Activated naive CD4-positive, alpha-beta T cell treated with anti-CD3 and anti-CD28 coated beads for 36 hours (primary cell): Measurements from ENCODE around the gene LTBP2. TPM values are rescaled to one million over a fixed set of nuclear protein-coding genes. Genes with fewer than 3 reads are reported as not detected.
A peak's percentile ranks its signal among the peaks of the same experiment; 100 is the strongest.

Experiments used
- CTCF ChIA-PET: fragments of 350-600 bp; sonication (Branson Sonifier 250); formaldehyde crosslinking; loops from one replicate; lab custom pipeline; 2021; ENCODE audit warnings: antibody characterized with exemption; lab: Charles Lee
- DNase-seq: peaks from one replicate; pipeline ENCODE4 v3.0.0-alpha.2; 2020
- H3K27ac Mint-ChIP-seq: one replicate; pipeline ENCODE4 v1.8.0; 2021; ENCODE audit warnings: mild to moderate bottlenecking, mixed read lengths
- H3K27me3 Mint-ChIP-seq: one replicate; pipeline ENCODE4 v1.8.0; 2021; ENCODE audit warnings: low read depth, mixed read lengths
- H3K36me3 Mint-ChIP-seq: one replicate; pipeline ENCODE4 v1.8.0; 2021; ENCODE audit warnings: low read depth, mixed read lengths
- H3K4me1 Mint-ChIP-seq: one replicate; pipeline ENCODE4 v1.8.0; 2021; ENCODE audit warnings: low read depth, mixed read lengths
- H3K4me3 Mint-ChIP-seq: one replicate; pipeline ENCODE4 v1.8.0; 2021; ENCODE audit warnings: mild to moderate bottlenecking, moderate library complexity, mixed read lengths
- H3K9me3 Mint-ChIP-seq: one replicate; pipeline ENCODE4 v1.8.0; 2021; ENCODE audit warnings: mixed read lengths
- intact Hi-C: fragments of 100-400 bp; cut with micrococcal nuclease; formaldehyde crosslinking; loops from one replicate; pipeline ENCODE4 v1.15.1; 2023
- total RNA-seq, 2 experiments: library from RNA; stranded (reverse); gene quantifications; one replicate each; pipeline ENCODE4 v1.2.3, GENCODE V29; 2021

LTBP2 gene
- total RNA-seq, 2 experiments from 2014 or later = 0.32 to 0.55 TPM

DNA sequence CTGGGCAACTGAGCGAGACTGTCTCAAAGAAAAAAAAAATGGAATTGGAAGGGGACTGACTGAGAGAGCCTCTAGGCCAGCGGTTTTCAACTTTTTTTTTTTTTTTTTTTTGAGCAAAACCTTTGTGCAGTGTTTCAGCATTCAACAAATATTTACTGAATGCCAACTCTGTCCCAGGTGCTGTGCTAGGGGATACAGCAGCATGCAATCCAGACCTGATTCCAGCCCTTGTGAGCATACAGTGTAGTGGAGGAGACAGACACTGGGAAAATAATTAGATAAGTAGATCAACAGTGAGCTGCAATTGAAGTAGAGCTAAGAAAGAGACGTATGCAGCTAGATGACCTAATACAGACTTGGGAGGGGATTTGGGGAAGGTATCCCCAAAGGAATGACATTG, 23.8 kb upstream of the LTBP2 start:
- H3K27ac Mint-ChIP-seq = no peak overlapping the region
- intact Hi-C loops = no loop called here
- H3K27me3 Mint-ChIP-seq = no peaks in the 10 kb centered on the region
- H3K4me1 Mint-ChIP-seq = no peaks in the 10 kb centered on the region
- H3K36me3 Mint-ChIP-seq = no peaks in the 10 kb centered on the region
- H3K9me3 Mint-ChIP-seq = no peaks in the 10 kb centered on the region
- DNase-seq = no peak
- CTCF ChIA-PET = interaction anchor here (1.0 kb wide), 1 partner anchor 10 kb away, joined by 3 read pairs; no protein-coding TSS in a partner anchor
- H3K4me3 Mint-ChIP-seq = no peak overlapping the region

DNA sequence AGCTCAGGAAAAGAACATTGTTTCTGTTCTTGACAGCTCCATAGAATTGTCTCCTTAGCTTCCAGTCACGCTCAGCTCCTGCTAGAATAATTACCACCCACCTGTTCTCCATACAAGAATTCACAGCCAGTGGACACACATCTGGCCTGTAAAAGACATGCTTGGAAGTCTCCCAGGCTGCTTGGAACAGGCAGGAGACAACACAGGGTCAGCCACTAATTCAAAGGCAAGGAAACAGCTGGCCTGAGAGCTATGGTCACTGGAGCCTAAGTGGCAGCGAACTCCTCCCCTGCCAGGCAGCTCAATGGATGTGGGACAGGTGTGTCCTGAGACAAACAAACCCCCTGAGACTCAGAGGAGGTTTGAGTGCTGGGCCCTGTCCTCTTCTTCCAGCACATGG, 22.9 kb upstream of the LTBP2 start:
- no peaks in the 10 kb centered on the region for H3K9me3 Mint-ChIP-seq
- H3K4me3 Mint-ChIP-seq = no peak overlapping the region
- H3K27ac Mint-ChIP-seq = no peak overlapping the region
- CTCF ChIA-PET = no interaction called here
- no peak for DNase-seq
- no peaks in the 10 kb centered on the region for H3K27me3 Mint-ChIP-seq
- no peaks in the 10 kb centered on the region for H3K36me3 Mint-ChIP-seq
- H3K4me1 Mint-ChIP-seq = no peaks in the 10 kb centered on the region
- intact Hi-C loops = no loop called here

DNA sequence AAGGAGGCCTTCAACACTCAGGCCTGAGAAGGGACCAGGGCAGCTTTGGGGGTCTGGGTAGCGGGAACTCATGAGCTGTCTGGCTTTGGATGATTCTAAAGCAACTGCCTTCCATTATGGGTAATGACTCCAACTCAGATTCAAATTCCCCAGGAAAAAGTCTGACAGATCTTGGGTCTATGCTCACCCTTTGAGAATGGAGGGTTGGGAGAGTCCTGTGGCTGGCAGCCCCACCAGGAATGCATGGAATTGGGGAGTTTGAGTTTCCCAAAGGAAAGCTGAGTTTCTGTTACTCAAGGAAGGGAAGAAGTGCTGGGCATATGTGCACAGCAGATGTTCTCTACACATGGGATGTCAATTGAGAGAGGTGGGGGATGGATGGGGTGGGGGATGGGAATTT, 22.4 kb upstream of the LTBP2 start:
- no peak for DNase-seq
- no peaks in the 10 kb centered on the region for H3K9me3 Mint-ChIP-seq
- H3K27ac Mint-ChIP-seq = no peak overlapping the region
- no peaks in the 10 kb centered on the region for H3K4me1 Mint-ChIP-seq
- intact Hi-C loops = no loop called here
- CTCF ChIA-PET = no interaction called here
- H3K4me3 Mint-ChIP-seq = no peak overlapping the region
- no peaks in the 10 kb centered on the region for H3K36me3 Mint-ChIP-seq
- H3K27me3 Mint-ChIP-seq = no peaks in the 10 kb centered on the region

DNA sequence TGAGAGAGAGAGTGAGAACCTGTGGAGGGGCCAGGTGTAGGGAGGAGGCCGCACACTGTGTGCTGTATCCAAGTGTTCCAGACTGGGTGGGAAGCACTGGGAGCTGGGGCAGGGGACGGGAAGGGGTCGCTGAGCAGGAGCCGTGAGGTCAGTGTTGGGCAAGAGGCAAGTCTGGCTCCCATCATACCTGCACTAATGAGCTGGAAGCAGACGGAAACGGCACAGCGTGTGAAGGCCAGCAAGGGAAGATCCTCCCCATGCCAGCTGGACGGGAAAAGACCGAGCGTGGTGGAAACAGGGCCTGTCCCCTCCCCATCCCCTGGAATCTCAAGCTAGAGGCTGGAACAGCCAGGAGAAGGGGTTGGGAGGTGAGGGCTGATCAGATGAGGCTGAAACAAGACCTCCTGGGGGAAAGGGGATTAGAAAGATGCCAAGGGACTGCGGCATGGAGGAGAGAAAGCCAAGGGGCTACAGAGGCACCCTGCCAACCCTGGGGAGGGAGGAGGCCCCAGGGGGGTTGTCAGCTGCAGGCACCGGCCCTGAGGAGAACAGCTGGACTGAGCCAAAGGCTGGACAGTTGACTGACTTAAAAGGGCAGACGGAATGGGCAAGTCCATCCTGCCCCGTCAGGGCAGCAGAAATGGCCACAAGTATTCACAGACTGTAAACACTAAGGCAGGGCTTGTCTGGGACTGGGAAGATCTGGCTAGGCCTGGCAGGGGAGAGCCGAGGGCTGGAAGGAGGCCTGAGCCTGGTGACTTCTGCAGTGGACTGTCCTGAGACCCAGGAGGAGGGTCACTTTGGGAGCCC, 19.0 kb upstream of the LTBP2 start:
- H3K4me3 Mint-ChIP-seq = no peak overlapping the region
- intact Hi-C loops = no loop called here
- no peaks in the 10 kb centered on the region for H3K36me3 Mint-ChIP-seq
- H3K27me3 Mint-ChIP-seq = no peaks in the 10 kb centered on the region
- H3K4me1 Mint-ChIP-seq = no peaks in the 10 kb centered on the region
- H3K9me3 Mint-ChIP-seq = no peaks in the 10 kb centered on the region
- no peak for DNase-seq
- CTCF ChIA-PET = no interaction called here
- no peak overlapping the region for H3K27ac Mint-ChIP-seq

DNA sequence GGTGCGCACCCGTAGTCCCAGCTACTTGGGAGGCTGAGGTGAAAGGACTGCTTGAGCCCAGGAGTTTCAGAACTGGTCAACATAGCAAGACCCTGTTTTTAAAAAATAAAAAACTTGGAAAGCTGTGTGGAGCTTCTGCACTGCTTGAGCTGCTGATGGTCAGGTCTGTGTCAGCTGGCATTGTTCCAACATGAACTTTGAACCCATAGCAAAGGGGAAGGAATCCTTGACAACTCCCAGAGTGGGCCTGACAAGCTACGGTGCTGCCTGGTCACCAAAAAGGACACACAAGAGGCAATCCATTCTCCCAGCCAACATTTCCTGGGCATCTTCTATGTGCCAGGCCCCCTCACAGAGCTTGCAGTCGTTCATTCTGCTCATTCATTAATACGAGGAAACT, 16.4 kb upstream of the LTBP2 start:
- Mint-ChIP-seq H3K36me3 (no peaks in the 10 kb centered on the region), H3K27ac (no peak overlapping the region), H3K4me3 (no peak overlapping the region), H3K9me3 (no peaks in the 10 kb centered on the region), H3K27me3 (no peaks in the 10 kb centered on the region), H3K4me1 (no peaks in the 10 kb centered on the region)
- CTCF ChIA-PET = interaction anchor here (0.6 to 2.1 kb wide), 5 partner anchors 10 to 134 kb away, joined by 3 to 10 read pairs (median 5); partner anchors contain the start of gene LTBP2
- DNase-seq = no peak
- intact Hi-C loops = no loop called here

DNA sequence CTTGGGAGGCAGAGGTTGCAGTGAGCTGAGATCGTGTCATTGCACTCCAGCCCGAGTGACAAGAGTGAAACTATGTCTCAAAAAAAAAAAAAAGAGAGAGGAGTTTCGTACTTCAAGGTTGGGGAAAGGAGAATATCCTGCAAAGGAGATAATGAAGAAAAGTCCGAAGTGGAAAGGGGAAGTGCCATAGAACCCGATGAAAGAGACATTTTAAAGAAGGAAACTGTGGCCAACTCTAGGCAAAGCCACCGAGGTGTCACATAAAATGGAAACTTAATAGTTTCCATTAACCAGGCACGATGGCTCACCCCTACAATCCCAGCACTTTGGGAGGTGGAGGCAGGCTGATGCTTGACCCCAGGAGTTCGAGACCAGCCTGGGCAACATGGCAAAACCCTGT, 15.0 kb upstream of the LTBP2 start:
- H3K9me3 Mint-ChIP-seq = no peaks in the 10 kb centered on the region
- H3K4me1 Mint-ChIP-seq = no peaks in the 10 kb centered on the region
- H3K27ac Mint-ChIP-seq = no peak overlapping the region
- H3K36me3 Mint-ChIP-seq = no peaks in the 10 kb centered on the region
- CTCF ChIA-PET = interaction anchor here (2.1 kb wide), 1 partner anchor 8 kb away, joined by 10 read pairs; no protein-coding TSS in a partner anchor
- H3K4me3 Mint-ChIP-seq = no peak overlapping the region
- intact Hi-C loops = no loop called here
- DNase-seq = no peak
- H3K27me3 Mint-ChIP-seq = no peaks in the 10 kb centered on the region

DNA sequence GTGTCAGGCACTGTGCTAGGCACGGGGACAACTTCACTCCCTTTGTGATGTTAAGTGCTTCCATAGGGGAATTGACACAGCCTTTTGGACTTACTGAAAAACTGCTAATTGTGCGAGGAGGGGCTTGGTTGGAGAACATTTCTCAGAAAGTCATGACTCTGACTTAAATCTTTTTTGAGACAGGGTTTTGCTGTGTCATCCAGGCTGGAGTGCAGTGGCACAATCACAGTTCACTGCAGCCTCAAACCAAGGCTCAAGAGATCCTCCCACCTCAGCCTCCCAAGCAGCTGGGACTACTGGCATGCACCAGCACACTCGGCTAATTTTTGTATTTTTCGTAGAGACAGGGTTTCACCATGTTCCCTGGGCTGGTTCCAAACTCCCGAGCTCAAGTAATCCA, 10.2 kb upstream of the LTBP2 start:
- H3K4me1 Mint-ChIP-seq = peaks cover 33% of the 10 kb centered on the region
- intact Hi-C loops = no loop called here
- DNase-seq = no peak
- H3K27ac Mint-ChIP-seq = no peak overlapping the region
- H3K9me3 Mint-ChIP-seq = no peaks in the 10 kb centered on the region
- CTCF ChIA-PET = interaction anchor here (0.6 to 2.6 kb wide), 3 partner anchors 10 to 13 kb away, joined by 3 to 14 read pairs (median 5); partner anchors contain the start of gene LTBP2
- no peak overlapping the region for H3K4me3 Mint-ChIP-seq
- no peaks in the 10 kb centered on the region for H3K27me3 Mint-ChIP-seq
- no peaks in the 10 kb centered on the region for H3K36me3 Mint-ChIP-seq

DNA sequence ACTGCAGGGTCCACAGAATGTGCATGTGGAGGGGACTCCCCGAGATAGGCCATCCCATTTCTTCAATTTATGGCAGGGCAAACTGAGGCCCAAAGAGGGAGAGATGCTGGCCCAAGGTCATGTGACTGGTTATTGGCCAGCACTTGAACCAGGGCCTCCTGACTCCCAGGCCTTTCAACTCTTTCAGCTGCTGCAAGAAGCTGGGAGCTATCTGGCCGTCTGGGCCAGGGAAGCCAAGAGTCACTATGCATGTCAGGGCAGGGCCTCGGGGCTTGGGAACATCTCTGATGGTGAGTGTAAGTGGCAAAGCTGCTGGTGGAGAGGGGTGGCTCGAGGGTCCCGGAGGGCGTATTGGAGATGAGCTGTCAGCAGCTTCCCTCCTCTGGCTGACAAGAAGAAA, 9.5 kb upstream of the LTBP2 start:
- DNase-seq = no peak
- no peaks in the 10 kb centered on the region for H3K9me3 Mint-ChIP-seq
- CTCF ChIA-PET = interaction anchor here (1.2 kb wide), 1 partner anchor 8 kb away, joined by 3 read pairs; no protein-coding TSS in a partner anchor
- H3K27ac Mint-ChIP-seq = no peak overlapping the region
- no peaks in the 10 kb centered on the region for H3K27me3 Mint-ChIP-seq
- intact Hi-C loops = no loop called here
- peaks cover 37% of the 10 kb centered on the region for H3K4me1 Mint-ChIP-seq
- H3K36me3 Mint-ChIP-seq = no peaks in the 10 kb centered on the region
- no peak overlapping the region for H3K4me3 Mint-ChIP-seq

DNA sequence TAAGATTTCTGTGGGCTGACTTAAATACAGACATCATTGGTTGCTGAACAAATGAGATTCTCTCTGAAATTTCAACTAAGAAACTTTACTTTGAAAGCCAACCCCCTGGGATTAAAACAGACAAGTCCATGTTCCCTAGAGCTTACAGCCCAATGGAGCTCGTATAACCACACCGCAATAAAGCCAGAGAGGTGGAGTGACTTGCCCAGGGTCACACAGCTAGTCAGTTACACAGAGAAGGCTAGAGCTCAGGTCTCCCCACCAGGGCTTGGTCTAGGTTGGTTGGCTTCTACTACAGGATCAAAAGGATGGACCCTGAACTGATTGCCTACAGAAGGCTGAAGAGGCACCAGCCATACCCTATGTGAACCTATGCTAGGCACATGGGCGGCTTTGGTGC, 8.9 kb upstream of the LTBP2 start:
- H3K27ac Mint-ChIP-seq = no peak overlapping the region
- intact Hi-C loops = no loop called here
- H3K27me3 Mint-ChIP-seq = no peaks in the 10 kb centered on the region
- DNase-seq = no peak
- peaks cover 44% of the 10 kb centered on the region for H3K4me1 Mint-ChIP-seq
- no peak overlapping the region for H3K4me3 Mint-ChIP-seq
- no peaks in the 10 kb centered on the region for H3K9me3 Mint-ChIP-seq
- CTCF ChIA-PET = interaction anchor here (1.2 kb wide), 1 partner anchor 8 kb away, joined by 3 read pairs; no protein-coding TSS in a partner anchor
- H3K36me3 Mint-ChIP-seq = no peaks in the 10 kb centered on the region

DNA sequence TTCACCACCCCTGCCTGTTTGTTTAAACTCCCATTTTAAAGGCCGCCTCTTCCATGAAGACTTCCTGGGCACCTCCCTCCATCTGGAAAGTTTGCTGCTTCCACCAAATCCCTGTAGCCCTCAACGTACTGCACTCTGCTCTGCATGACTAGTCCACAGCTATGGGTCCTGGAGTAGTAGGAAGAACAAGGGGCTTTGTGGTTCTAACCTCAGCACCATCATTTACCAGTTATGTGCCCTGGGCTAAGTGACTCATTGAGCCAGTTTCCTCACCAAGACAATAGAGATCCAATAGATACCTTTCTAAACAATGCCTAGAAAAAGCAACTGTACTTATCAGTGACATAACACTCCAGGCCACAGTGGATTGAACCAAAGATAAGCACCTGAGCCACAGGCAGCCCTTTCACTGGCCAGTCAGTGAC, 8.5 kb upstream of the LTBP2 start:
- no peak overlapping the region for H3K4me3 Mint-ChIP-seq
- H3K36me3 Mint-ChIP-seq = no peaks in the 10 kb centered on the region
- intact Hi-C loops = no loop called here
- peak; percentile 61 for DNase-seq
- peaks cover under 1% of the 10 kb centered on the region for H3K27me3 Mint-ChIP-seq
- peaks cover 48% of the 10 kb centered on the region for H3K4me1 Mint-ChIP-seq
- H3K9me3 Mint-ChIP-seq = no peaks in the 10 kb centered on the region
- CTCF ChIA-PET = interaction anchor here (0.6 to 1.2 kb wide), 2 partner anchors 7 to 326 kb away, joined by 3 read pairs; no protein-coding TSS in a partner anchor
- H3K27ac Mint-ChIP-seq = peak overlapping the region; percentile 60

DNA sequence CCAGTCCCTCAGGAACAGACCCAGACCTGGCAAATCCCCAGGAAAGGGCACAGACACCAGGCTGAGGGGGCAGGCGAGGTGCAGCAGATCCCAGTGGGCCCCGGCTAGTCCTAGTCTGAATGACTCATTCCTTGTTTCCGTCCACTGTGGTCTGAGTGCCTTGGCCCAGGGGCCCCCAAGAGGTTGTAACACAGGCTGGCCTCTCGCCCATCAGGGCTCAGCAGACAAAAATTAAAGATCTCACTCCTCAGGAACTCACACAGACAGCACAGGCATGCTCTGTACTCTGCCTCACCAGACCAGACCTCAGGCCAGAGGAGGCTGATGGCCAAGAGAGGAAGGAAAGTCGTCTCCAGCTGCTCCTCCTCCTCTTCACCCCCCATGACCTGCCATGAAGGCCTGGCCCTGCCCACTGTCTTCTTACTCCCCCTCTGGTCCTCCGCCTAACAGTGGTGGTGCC, 7.7 kb upstream of the LTBP2 start:
- intact Hi-C loops = loop anchor here (2.0 kb wide), 2 partner anchors 221 to 627 kb away; no protein-coding TSS in a partner anchor
- CTCF ChIA-PET = interaction anchor here (1.2 to 3.4 kb wide), 3 partner anchors 8 to 40 kb away, joined by 3 to 30 read pairs (median 10); no protein-coding TSS in a partner anchor
- Mint-ChIP-seq H3K9me3 (no peaks in the 10 kb centered on the region), H3K36me3 (no peaks in the 10 kb centered on the region), H3K27ac (peak overlapping the region; percentile 21), H3K27me3 (peaks cover 2% of the 10 kb centered on the region), H3K4me1 (peaks cover 56% of the 10 kb centered on the region), H3K4me3 (no peak overlapping the region)
- DNase-seq = no peak

DNA sequence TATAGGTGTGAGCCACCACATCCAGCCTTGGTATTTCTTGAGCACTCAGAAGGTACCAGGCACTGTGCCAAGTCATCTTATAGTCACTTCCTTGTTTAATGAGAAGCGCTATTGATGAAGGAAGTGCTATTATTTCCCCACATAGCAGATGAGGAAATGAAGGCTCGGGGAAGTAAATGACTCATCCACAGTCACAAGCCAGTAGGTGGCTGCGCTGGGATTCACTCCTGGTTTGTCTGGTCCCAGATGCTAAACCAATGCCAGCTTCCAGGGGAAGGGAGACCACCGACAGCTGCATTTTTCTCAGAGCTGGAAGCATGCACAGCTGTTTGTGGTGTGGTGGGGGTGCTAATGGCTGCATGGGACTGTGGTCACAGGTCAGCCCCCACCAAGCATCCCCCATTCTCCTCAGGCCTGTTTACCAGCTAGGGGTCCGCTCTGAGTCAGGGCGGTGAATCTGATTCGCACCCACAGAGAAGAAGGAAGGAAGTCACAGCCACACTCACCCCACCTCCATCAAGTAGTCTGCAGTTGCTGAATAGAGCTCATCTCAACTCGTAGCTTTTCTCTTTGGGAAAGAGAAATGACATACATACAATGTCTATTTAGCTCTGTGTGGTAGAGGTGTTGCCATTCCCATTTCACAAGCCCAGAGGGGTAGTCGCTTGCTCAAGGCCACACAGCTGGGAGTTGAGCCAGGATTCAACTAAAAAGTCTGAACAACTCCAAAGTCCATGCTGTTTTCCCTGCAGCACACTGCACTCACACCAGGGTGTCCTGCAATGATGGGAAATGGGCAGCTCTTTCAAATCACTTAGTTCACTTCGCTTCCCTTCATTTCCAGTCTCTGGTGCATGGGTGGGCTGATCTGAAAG, 6.3 kb upstream of the LTBP2 start:
- Mint-ChIP-seq H3K9me3 (no peaks in the 10 kb centered on the region), H3K27me3 (peaks cover 4% of the 10 kb centered on the region), H3K36me3 (no peaks in the 10 kb centered on the region), H3K4me3 (no peak overlapping the region), H3K4me1 (peaks cover 62% of the 10 kb centered on the region), H3K27ac (peak overlapping the region; percentile 63)
- CTCF ChIA-PET = interaction anchor here (0.6 to 3.4 kb wide), 7 partner anchors 9 to 1036 kb away, joined by 3 to 30 read pairs (median 3); no protein-coding TSS in a partner anchor
- intact Hi-C loops = loop anchor here (1.0 to 2.0 kb wide), 4 partner anchors 38 to 628 kb away; partner anchors contain the start of gene YLPM1
- peak; percentile 89 for DNase-seq
